Ascending aorta (tissue), 2 donors: ENCODE data around the gene CD99. TPM values are rescaled to one million over a fixed set of nuclear protein-coding genes. Genes with fewer than 3 reads are reported as not detected.

ENCODE experiments used
- DNase-seq, 2 donors: peaks; one replicate each; pipeline ENCODE4 v3.0.0-alpha.2; 2019; ENCODE audit warnings: low spot score in 2 of 2
- H3K27ac ChIP-seq, 2 donors: fragments of 200-600 bp; sonication (generic); one replicate each; pipeline ENCODE4 v1.5.1; 2016 to 2017; ENCODE audit warnings: mild to moderate bottlenecking in 1 of 2
- H3K27me3 ChIP-seq: fragments of 200-600 bp; sonication (generic); one replicate; pipeline ENCODE4 v1.5.1; 2017
- H3K36me3 ChIP-seq, 2 donors: fragments of 200-600 bp; sonication (generic); one replicate each; pipeline ENCODE4 v1.5.1; 2016
- H3K4me1 ChIP-seq, 2 donors: fragments of 200-600 bp; sonication (generic); one replicate each; pipeline ENCODE4 v1.5.1; 2016 to 2017; ENCODE audit warnings: mild to moderate bottlenecking in 1 of 2
- H3K4me3 ChIP-seq, 2 donors: fragments of 200-600 bp; sonication (generic); one replicate each; pipeline ENCODE4 v1.5.1; 2016 to 2017; ENCODE audit warnings: mild to moderate bottlenecking in 1 of 2
- H3K9me3 ChIP-seq, 2 donors: fragments of 200-600 bp; sonication (generic); one replicate each; pipeline ENCODE4 v1.5.1; 2016
- CTCF ChIP-seq, 3 experiments: fragments of 200-600 bp in 2 of 3; fragments of 450-650 bp in 1 of 3; sonication (generic) in 2 of 3; IDR thresholded peaks; one replicate each; pipeline ENCODE4 v1.5.1; 2016 to 2019; ENCODE audit warnings: antibody characterized with exemption in 3 of 3, mild to moderate bottlenecking in 1 of 3, moderate library complexity in 1 of 3
- intact Hi-C: fragments of 100-400 bp; cut with DNase I; formaldehyde crosslinking; loops from one replicate; pipeline ENCODE4 v1.15.1; 2023
- total RNA-seq: library from RNA; depleted of rRNA; stranded (reverse); fragments of >200 nt; gene quantifications from one replicate; pipeline ENCODE4 v1.1.0, GENCODE V29; 2016

CD99 gene
- total RNA-seq, 1 donor from 2014 or later: 262 TPM

GRCh38 chrX:2682565-2683177, 8.4 kb upstream of the CD99 start:
- H3K27ac ChIP-seq: no peak overlapping the region
- no peaks in the 10 kb centered on the region for H3K36me3 ChIP-seq
- intact Hi-C loops: no loop called here
- H3K4me3 ChIP-seq: no peak overlapping the region
- no peak for TF ChIP-seq CTCF (IDR thresholded peaks at IDR 0.05)
- no peaks in the 10 kb centered on the region for H3K27me3 ChIP-seq
- H3K4me1 ChIP-seq: no peaks in the 10 kb centered on the region
- DNase-seq: no peak
- no peaks in the 10 kb centered on the region for H3K9me3 ChIP-seq

GRCh38 chrX:2684256-2684655, 6.8 kb upstream of the CD99 start:
- intact Hi-C loops: no loop called here
- no peak for DNase-seq
- Histone ChIP-seq H3K36me3 (no peaks in the 10 kb centered on the region), H3K27ac (no peak overlapping the region), H3K27me3 (no peaks in the 10 kb centered on the region), H3K9me3 (no peaks in the 10 kb centered on the region), H3K4me3 (no peak overlapping the region), H3K4me1 (no peaks in the 10 kb centered on the region)
- TF ChIP-seq CTCF (IDR thresholded peaks at IDR 0.05): no peak

GRCh38 chrX:2685886-2686285, 5.2 kb upstream of the CD99 start:
- intact Hi-C loops: no loop called here
- Histone ChIP-seq H3K4me3 (no peak overlapping the region), H3K36me3 (no peaks in the 10 kb centered on the region)

GRCh38 chrX:2689773-2690666, 1.1 kb upstream of the CD99 start:
- intact Hi-C loops: loop anchor here (2.0 to 10.0 kb wide), 6 partner anchors 81 to 1298 kb away; partner anchors contain the start of genes AKAP17A, ARSD, DHRSX and SLC25A6
- Histone ChIP-seq H3K27ac (peak overlapping the region in 1 of 2 donors; percentile 10), H3K36me3 (no peaks in the 10 kb centered on the region), H3K9me3 (no peaks in the 10 kb centered on the region), H3K4me1 (peaks cover 0 to 22% of the 10 kb centered on the region in 2 donors), H3K4me3 (peak overlapping the region; percentile 86 to 94), H3K27me3 (no peaks in the 10 kb centered on the region)
- TF ChIP-seq CTCF (IDR thresholded peaks at IDR 0.05): no peak
- no peak for DNase-seq

More at GRCh38 chrX:2685886-2686285, 5.2 kb upstream of the CD99 start:
- no peak for DNase-seq
- Histone ChIP-seq H3K9me3 (no peaks in the 10 kb centered on the region), H3K27me3 (no peaks in the 10 kb centered on the region), H3K4me1 (no peaks in the 10 kb centered on the region), H3K27ac (no peak overlapping the region)
- TF ChIP-seq CTCF (IDR thresholded peaks at IDR 0.05): no peak

- no peaks in the 10 kb centered on the region for H3K9me3 ChIP-seq
- H3K4me3 ChIP-seq: peak overlapping the region; percentile 86 to 94
- H3K27me3 ChIP-seq: no peaks in the 10 kb centered on the region
- H3K4me1 ChIP-seq: peaks cover 0 to 22% of the 10 kb centered on the region in 2 donors
- H3K27ac ChIP-seq: peak overlapping the region; percentile 76 to 79
- DNase-seq: peak in 1 of 2 donors; percentile 78
- intact Hi-C loops: loop anchor here (1.0 to 10.0 kb wide), 7 partner anchors 14 to 1299 kb away; partner anchors contain the start of genes AKAP17A, ARSD, DHRSX and SLC25A6
- no peak for TF ChIP-seq CTCF (IDR thresholded peaks at IDR 0.05)
- no peaks in the 10 kb centered on the region for H3K36me3 ChIP-seq
These were observed 587 bp downstream of the CD99 start for GRCh38 chrX:2691543-2692220.
